Tibial nerve (tissue), 4 donors: ENCODE measurements around the gene POLR2F.

Source experiments
- CTCF ChIP-seq, 5 experiments: fragments of 200-600 bp in 3 of 5; fragments of 450-650 bp in 2 of 5; sonication (generic) in 3 of 5; IDR thresholded peaks; one replicate each; pipeline ENCODE4 v1.5.1; 2016 to 2019; ENCODE audit warnings: antibody characterized with exemption in 5 of 5, mild to moderate bottlenecking in 3 of 5, moderate library complexity in 2 of 5
- EP300 ChIP-seq, 2 donors: sonication (generic); formaldehyde crosslinking; IDR thresholded peaks; one replicate each; pipeline ENCODE4 v1.6.1; 2017; ENCODE audit warnings: antibody characterized with exemption in 2 of 2, mild to moderate bottlenecking in 1 of 2
- POLR2A ChIP-seq, 2 donors: fragments of 450-650 bp; IDR thresholded peaks; one replicate each; pipeline ENCODE4 v1.6.1; 2017; ENCODE audit warnings: antibody characterized with exemption in 2 of 2, mild to moderate bottlenecking in 2 of 2, moderate library complexity in 2 of 2

GRCh38 chr22:37925767-37926166, 27.7 kb upstream of the POLR2F start:
- TF ChIP-seq CTCF (IDR thresholded peaks at IDR 0.05) (no peak), POLR2A (IDR thresholded peaks at IDR 0.05) (no peak), EP300 (IDR thresholded peaks at IDR 0.05) (no peak)
